OCI-LY7 (cell line): ENCODE results near the gene SMIM7. TPM values are rescaled to one million over a fixed set of nuclear protein-coding genes. Genes with fewer than 3 reads are reported as not detected.
"Not testable (repeated sequence)": the region's sequence is repeated elsewhere in the genome, so short reads cannot be mapped to it uniquely, and the experiment has no call there.

Experiments used
- BruUV-seq: library from RNA; stranded (reverse); fragments of 400-500 nt; replicated peaks from 2 replicates; lab custom pipeline; 2021; lab: Mats Ljungman, UMichigan
- CTCF ChIA-PET: fragments of 300-600 bp; sonication (Branson Sonifier 250); formaldehyde crosslinking; loops from one replicate; lab custom pipeline; 2022; ENCODE audit warnings: antibody characterized with exemption; ENCODE audit not compliant: unreplicated experiment; lab: Charles Lee
- POLR2A ChIA-PET: fragments of 300-600 bp; sonication (Branson Sonifier 250); formaldehyde crosslinking; loops from one replicate; lab custom pipeline; 2022; ENCODE audit warnings: antibody characterized with exemption; lab: Charles Lee
- DNase-seq: peaks from one replicate; pipeline ENCODE4 v3.0.0-alpha.2; 2015; ENCODE audit warnings: low spot score
- H2AFZ ChIP-seq: fragments of 200-600 bp; sonication (generic), shearing (Covaris generic); 2 replicates; pipeline ENCODE4 v1.6.1; 2014; ENCODE audit warnings: mild to moderate bottlenecking, antibody characterized with exemption, low read length, moderate library complexity
- H3K27ac ChIP-seq: fragments of 200-600 bp; sonication (generic); 2 replicates; pipeline ENCODE4 v1.5.1; 2014; ENCODE audit warnings: mixed run types, low read depth, mild to moderate bottlenecking, moderate library complexity, low read length, inconsistent platforms; ENCODE audit not compliant: poor library complexity, severe bottlenecking
- H3K36me3 ChIP-seq: fragments of 200-600 bp; sonication (generic); 2 replicates; pipeline ENCODE4 v1.6.1; 2014; ENCODE audit warnings: mild to moderate bottlenecking, antibody characterized with exemption, low read length, moderate library complexity, mixed read lengths; ENCODE audit not compliant: insufficient read depth
- H3K4me1 ChIP-seq: fragments of 200-600 bp; sonication (generic); 2 replicates; pipeline ENCODE4 v1.5.1; 2014; ENCODE audit warnings: mild to moderate bottlenecking, low read length; ENCODE audit not compliant: insufficient read depth, poor library complexity, severe bottlenecking
- H3K4me2 ChIP-seq: fragments of 200-600 bp; sonication (generic); 2 replicates; pipeline ENCODE4 v1.6.1; 2014; ENCODE audit warnings: mild to moderate bottlenecking, low read length
- H3K4me3 ChIP-seq: fragments of 200-600 bp; sonication (generic); 2 replicates; pipeline ENCODE4 v1.5.1; 2014; ENCODE audit warnings: mild to moderate bottlenecking, low read depth, low read length; ENCODE audit not compliant: poor library complexity, severe bottlenecking
- H3K79me2 ChIP-seq: fragments of 200-600 bp; sonication (generic); 2 replicates; pipeline ENCODE4 v1.6.1; 2016; ENCODE audit warnings: low read depth, mild to moderate bottlenecking, low read length, moderate library complexity, mixed read lengths; ENCODE audit not compliant: insufficient read depth
- H3K9me2 ChIP-seq: fragments of 200-600 bp; sonication (generic); 2 replicates; pipeline ENCODE4 v1.6.1; 2016; ENCODE audit warnings: mild to moderate bottlenecking, low read length, mixed read lengths; ENCODE audit not compliant: insufficient read depth
- H3K9me3 ChIP-seq: fragments of 200-600 bp; sonication (generic); 2 replicates; pipeline ENCODE4 v1.6.1; 2014; ENCODE audit warnings: mild to moderate bottlenecking, mixed run types, low read length, mixed read lengths
- H4K20me1 ChIP-seq: fragments of 200-600 bp; sonication (generic); 2 replicates; pipeline ENCODE4 v1.6.1; 2014; ENCODE audit warnings: mild to moderate bottlenecking, antibody characterized with exemption, low read length, moderate library complexity, mixed read lengths; ENCODE audit not compliant: insufficient read depth
- EZH2phosphoT487 ChIP-seq: fragments of 200-600 bp; sonication (generic); IDR thresholded peaks from 2 replicates; pipeline ENCODE4 v1.6.1; 2018; ENCODE audit warnings: low read depth, borderline replicate concordance, mild to moderate bottlenecking, mixed run types, antibody characterized with exemption, low read length, moderate library complexity, mixed read lengths
- intact Hi-C: fragments of 100-400 bp; cut with micrococcal nuclease; formaldehyde crosslinking; loops from one replicate; pipeline ENCODE4 v1.10.0; 2022; ENCODE audit not compliant: unreplicated experiment
- total RNA-seq, 2 experiments: library from RNA; depleted of rRNA in 1 of 2; stranded (reverse); fragments of >200 nt in 1 of 2; shearing (Covaris generic) in 1 of 2; gene quantifications; 2 replicates each; pipeline ENCODE4 v1.2.3, GENCODE V29; 2014 to 2022
- TF ChIP-seq, protein P1 (sequence below): fragments of 200-600 bp; sonication (generic); conservative IDR thresholded peaks from 2 replicates; pipeline ENCODE4 v1.5.1; 2014; ENCODE audit warnings: mild to moderate bottlenecking, antibody characterized with exemption, low read length, moderate library complexity, mixed read lengths

Gene SMIM7
- total RNA-seq, 2 experiments from 2014 or later: 87.0 to 96.3 TPM

- Histone ChIP-seq H4K20me1 (no peaks in the 10 kb centered on the region), H3K4me2 (no peak overlapping the region), H2AFZ (no peak overlapping the region), H3K9me2 (no peaks in the 10 kb centered on the region), H3K79me2 (no peaks in the 10 kb centered on the region), H3K27ac (no peak overlapping the region), H3K4me3 (no peak overlapping the region), H3K9me3 (no peaks in the 10 kb centered on the region), H3K36me3 (peaks cover 15% of the 10 kb centered on the region), H3K4me1 (no peaks in the 10 kb centered on the region)
- no peak for DNase-seq
- CTCF ChIA-PET: no interaction called here
- POLR2A ChIA-PET: interaction anchor here (0.6 to 1.0 kb wide), 3 partner anchors 8 to 605 kb away, joined by 3 read pairs; no protein-coding TSS in a partner anchor
- intact Hi-C loops: no loop called here
- BruUV-seq: no TSS peak
- TF ChIP-seq EZH2phosphoT487: no peak
- TF ChIP-seq, protein P1, sequence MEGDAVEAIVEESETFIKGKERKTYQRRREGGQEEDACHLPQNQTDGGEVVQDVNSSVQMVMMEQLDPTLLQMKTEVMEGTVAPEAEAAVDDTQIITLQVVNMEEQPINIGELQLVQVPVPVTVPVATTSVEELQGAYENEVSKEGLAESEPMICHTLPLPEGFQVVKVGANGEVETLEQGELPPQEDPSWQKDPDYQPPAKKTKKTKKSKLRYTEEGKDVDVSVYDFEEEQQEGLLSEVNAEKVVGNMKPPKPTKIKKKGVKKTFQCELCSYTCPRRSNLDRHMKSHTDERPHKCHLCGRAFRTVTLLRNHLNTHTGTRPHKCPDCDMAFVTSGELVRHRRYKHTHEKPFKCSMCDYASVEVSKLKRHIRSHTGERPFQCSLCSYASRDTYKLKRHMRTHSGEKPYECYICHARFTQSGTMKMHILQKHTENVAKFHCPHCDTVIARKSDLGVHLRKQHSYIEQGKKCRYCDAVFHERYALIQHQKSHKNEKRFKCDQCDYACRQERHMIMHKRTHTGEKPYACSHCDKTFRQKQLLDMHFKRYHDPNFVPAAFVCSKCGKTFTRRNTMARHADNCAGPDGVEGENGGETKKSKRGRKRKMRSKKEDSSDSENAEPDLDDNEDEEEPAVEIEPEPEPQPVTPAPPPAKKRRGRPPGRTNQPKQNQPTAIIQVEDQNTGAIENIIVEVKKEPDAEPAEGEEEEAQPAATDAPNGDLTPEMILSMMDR: no peak
Measured at GRCh38 chr19:16671652-16672274, 11.8 kb upstream of the SMIM7 start.

GRCh38 chr19:16670291-16670690 lies 10.3 kb upstream of the SMIM7 start:
- Histone ChIP-seq H2AFZ (no peak overlapping the region), H3K4me2 (no peak overlapping the region), H3K9me2 (no peaks in the 10 kb centered on the region), H3K9me3 (no peaks in the 10 kb centered on the region), H4K20me1 (no peaks in the 10 kb centered on the region), H3K79me2 (no peaks in the 10 kb centered on the region), H3K4me1 (no peaks in the 10 kb centered on the region), H3K27ac (no peak overlapping the region), H3K36me3 (peaks cover 20% of the 10 kb centered on the region), H3K4me3 (no peak overlapping the region)
- no TSS peak for BruUV-seq
- ChIA-PET CTCF (no interaction called here), POLR2A (interaction anchor here (0.7 kb wide), 1 partner anchor 26 kb away, joined by 3 read pairs; no protein-coding TSS in a partner anchor)
- no peak for DNase-seq
- intact Hi-C loops: no loop called here
- no peak for TF ChIP-seq EZH2phosphoT487
- TF ChIP-seq, protein P1: no peak

DNA sequence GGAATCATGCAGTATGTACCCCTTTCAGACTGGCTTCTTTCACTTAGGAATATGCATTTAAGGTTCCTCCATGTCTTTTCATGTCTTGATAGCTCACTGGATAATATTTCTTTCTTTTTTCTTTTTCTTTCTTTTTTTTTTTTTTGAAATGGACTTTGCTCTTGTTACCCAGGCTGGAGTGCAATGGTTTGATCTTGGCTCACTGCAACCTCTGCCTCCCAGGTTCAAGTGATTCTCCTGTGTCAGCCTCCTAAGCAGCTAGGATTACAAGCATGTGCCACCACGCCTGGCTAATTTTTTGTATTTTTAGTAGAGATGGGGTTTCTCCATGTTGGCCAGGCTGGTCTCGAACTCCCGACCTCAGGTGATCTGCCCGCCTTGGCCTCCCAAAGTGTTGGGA lies 8.8 kb upstream of the SMIM7 start:
- H3K9me2 ChIP-seq, H3K4me3 ChIP-seq, BruUV-seq, H3K79me2 ChIP-seq, H3K27ac ChIP-seq, H3K4me2 ChIP-seq, CTCF ChIA-PET, H2AFZ ChIP-seq, POLR2A ChIA-PET, H3K4me1 ChIP-seq, H3K9me3 ChIP-seq, intact Hi-C loops, DNase-seq, H4K20me1 ChIP-seq: not testable (repeated sequence)
- H3K36me3 ChIP-seq: peaks cover 20% of the 10 kb centered on the region
